IMR-90 (cell line): ENCODE measurements around the gene ITGAE. TPM values are rescaled to one million over a fixed set of nuclear protein-coding genes. Genes with fewer than 3 reads are reported as not detected.

ENCODE experiments used
- ATAC-seq: fragments of 200-7000 bp; cut with Tn5 transposase; 2 replicates; pipeline ENCODE4 v1.9.1; 2020; ENCODE audit warnings: low read depth, mild to moderate bottlenecking, moderate library complexity
- BruUV-seq: library from RNA; stranded (reverse); fragments of 400-500 nt; replicated peaks from 2 replicates; lab custom pipeline; 2021; lab: Mats Ljungman, UMichigan
- CTCF ChIA-PET: fragments of 300-600 bp; formaldehyde crosslinking; extraction: SDS; loops from one replicate; lab custom pipeline; 2021; ENCODE audit warnings: antibody characterized with exemption; lab: Yijun Ruan, JAX
- POLR2A ChIA-PET: fragments of 300-600 bp; sonication (Branson Sonifier 250); formaldehyde crosslinking; loops from one replicate; lab custom pipeline; 2022; ENCODE audit warnings: antibody characterized with exemption; ENCODE audit not compliant: unreplicated experiment; lab: Charles Lee
- DNase-seq: peaks from one replicate; pipeline ENCODE4 v3.0.0; 2013
- H2AFZ ChIP-seq: replicated peaks from 2 replicates; pipeline ENCODE3; 2013; ENCODE audit warnings: low read length, mild to moderate bottlenecking; ENCODE audit not compliant: poor library complexity
- H2AK5ac ChIP-seq: 2 replicates; pipeline ENCODE4 v1.6.1; 2013; ENCODE audit warnings: low read depth, low read length, inconsistent platforms
- H2AK9ac ChIP-seq: replicated peaks from 2 replicates; pipeline ENCODE3; 2013; ENCODE audit warnings: mild to moderate bottlenecking, low read depth, low read length, moderate library complexity; ENCODE audit not compliant: poor library complexity
- H2BK120ac ChIP-seq: 2 replicates; pipeline ENCODE4 v1.6.1; 2013; ENCODE audit warnings: low read depth, low read length, inconsistent platforms
- H2BK15ac ChIP-seq: 3 replicates; pipeline ENCODE4 v1.6.1; 2013; ENCODE audit warnings: low read depth, low read length, inconsistent platforms
- H2BK20ac ChIP-seq: 2 replicates; pipeline ENCODE4 v1.6.1; 2013; ENCODE audit warnings: low read depth, mild to moderate bottlenecking, inconsistent platforms, low read length, moderate library complexity
- H2BK5ac ChIP-seq: 2 replicates; pipeline ENCODE4 v1.6.1; 2013; ENCODE audit warnings: mild to moderate bottlenecking, low read depth, low read length, inconsistent platforms; ENCODE audit not compliant: poor library complexity, severe bottlenecking
- H3K14ac ChIP-seq: replicated peaks from 2 replicates; pipeline ENCODE4 v1.6.1; 2013; ENCODE audit warnings: low read depth, low read length, inconsistent platforms
- H3K18ac ChIP-seq: 2 replicates; pipeline ENCODE4 v1.6.1; 2013; ENCODE audit warnings: low read depth, low read length, control low read depth
- H3K23ac ChIP-seq: 2 replicates; pipeline ENCODE4 v1.6.1; 2013; ENCODE audit warnings: low read depth, low read length, inconsistent platforms
- H3K27ac ChIP-seq: 2 replicates; pipeline ENCODE4 v1.5.1; 2013; ENCODE audit warnings: mild to moderate bottlenecking, control low read depth, low read length; ENCODE audit not compliant: insufficient read depth
- H3K27me3 ChIP-seq: 2 replicates; pipeline ENCODE4 v1.6.1; 2013; ENCODE audit warnings: low read length; ENCODE audit not compliant: control insufficient read depth, insufficient read depth
- H3K36me3 ChIP-seq: 2 replicates; pipeline ENCODE4 v1.6.1; 2013; ENCODE audit warnings: low read length, mixed read lengths; ENCODE audit not compliant: control insufficient read depth, insufficient read depth
- H3K4ac ChIP-seq: 2 replicates; pipeline ENCODE4 v1.6.1; 2013; ENCODE audit warnings: low read depth, low read length, inconsistent platforms
- H3K4me1 ChIP-seq: 2 replicates; pipeline ENCODE4 v1.6.1; 2013; ENCODE audit warnings: low read length, mixed read lengths; ENCODE audit not compliant: control insufficient read depth, insufficient read depth
- H3K4me2 ChIP-seq: 2 replicates; pipeline ENCODE4 v1.6.1; 2013; ENCODE audit warnings: low read depth, mild to moderate bottlenecking, control low read depth, low read length, moderate library complexity
- H3K4me3 ChIP-seq: 2 replicates; pipeline ENCODE4 v1.5.1; 2013; ENCODE audit warnings: low read depth, mild to moderate bottlenecking, control low read depth, low read length, moderate library complexity; ENCODE audit not compliant: insufficient read depth
- H3K56ac ChIP-seq: 2 replicates; pipeline ENCODE4 v1.6.1; 2013; ENCODE audit warnings: low read length, inconsistent platforms; ENCODE audit not compliant: insufficient read depth; ENCODE audit errors: extremely low read depth
- H3K79me1 ChIP-seq, 2 experiments: 2 replicates each; pipeline ENCODE4 v1.6.1; 2013; ENCODE audit warnings: low read length in 2 of 2, inconsistent platforms in 1 of 2, low read depth in 1 of 2
- H3K9ac ChIP-seq: 2 replicates; pipeline ENCODE4 v1.6.1; 2013; ENCODE audit warnings: low read depth, low read length, control low read depth
- H3K9me1 ChIP-seq: 2 replicates; pipeline ENCODE4 v1.6.1; 2013; ENCODE audit warnings: low read length, inconsistent platforms; ENCODE audit not compliant: insufficient read depth
- H3K9me3 ChIP-seq: 2 replicates; pipeline ENCODE4 v1.6.1; 2013; ENCODE audit warnings: low read length; ENCODE audit not compliant: control insufficient read depth, insufficient read depth
- H4K20me1 ChIP-seq: 2 replicates; pipeline ENCODE4 v1.6.1; 2013; ENCODE audit warnings: low read length, inconsistent platforms; ENCODE audit not compliant: insufficient read depth
- H4K5ac ChIP-seq: 2 replicates; pipeline ENCODE4 v1.6.1; 2013; ENCODE audit warnings: mild to moderate bottlenecking, low read depth, low read length, control low read depth
- H4K8ac ChIP-seq, 2 experiments: 2 replicates each; pipeline ENCODE4 v1.6.1; 2013; ENCODE audit warnings: low read depth in 2 of 2, low read length in 2 of 2, control low read depth in 1 of 2, inconsistent platforms in 1 of 2
- H4K91ac ChIP-seq: 2 replicates; pipeline ENCODE4 v1.6.1; 2013; ENCODE audit warnings: low read depth, low read length, inconsistent platforms; ENCODE audit not compliant: insufficient read depth
- NFE2L2 ChIP-seq: fragments of 150-350 bp; IDR thresholded peaks from 2 replicates; pipeline ENCODE4 v1.6.1; 2016; ENCODE audit warnings: low read depth, mild to moderate bottlenecking, low read length
- RCOR1 ChIP-seq: IDR thresholded peaks from 2 replicates; pipeline ENCODE4 v1.6.1; 2012; ENCODE audit warnings: mild to moderate bottlenecking, low read length, improper control_type of control experiment; ENCODE audit not compliant: insufficient replicate concordance
- WGBS, 2 experiments: methylation state at CpG; one replicate each; pipeline versions ENCODE4 v1.1.5 to v1.1.7; 2013; ENCODE audit warnings: missing lambda C conversion rate in 2 of 2; ENCODE audit not compliant: insufficient read length in 1 of 2; ENCODE audit errors: extremely low coverage in 2 of 2; 5-methylcytosine and 5-hydroxymethylcytosine counted together
- dilution Hi-C: fragments of 300-500 bp; cut with HindIII; formaldehyde crosslinking; loops from one replicate; pipeline ENCODE4 v1.14.3; 2018; ENCODE audit warnings: low sequenced_read_pairs; ENCODE audit not compliant: unreplicated experiment
- in situ Hi-C: fragments of 300-500 bp; cut with MboI; formaldehyde crosslinking; loops from 3 replicates; pipeline ENCODE4 v1.14.3; 2019; ENCODE audit warnings: low sequenced_read_pairs, inconsistent platforms, mixed read lengths
- intact Hi-C: fragments of 100-400 bp; cut with micrococcal nuclease; formaldehyde crosslinking; loops from 2 replicates; pipeline ENCODE4 v1.10.0; 2022
- polyA plus RNA-seq, 3 experiments: library from polyadenylated mRNA; depleted of rRNA; stranded (reverse); fragments of >200 nt; gene quantifications; 2 replicates each; pipeline ENCODE4 v1.2.3, GENCODE V29; 2012; ENCODE audit warnings: low replicate concordance in 1 of 3
- total RNA-seq: library from RNA; depleted of rRNA; stranded (reverse); fragments of >200 nt; gene quantifications from 2 replicates; pipeline ENCODE4 v1.2.3, GENCODE V29; 2012

The ITGAE gene
- total and polyA plus RNA-seq, 2 of the 4 experiments (the other 2 are of a cell fraction): 54.1 to 60.8 TPM

DNA sequence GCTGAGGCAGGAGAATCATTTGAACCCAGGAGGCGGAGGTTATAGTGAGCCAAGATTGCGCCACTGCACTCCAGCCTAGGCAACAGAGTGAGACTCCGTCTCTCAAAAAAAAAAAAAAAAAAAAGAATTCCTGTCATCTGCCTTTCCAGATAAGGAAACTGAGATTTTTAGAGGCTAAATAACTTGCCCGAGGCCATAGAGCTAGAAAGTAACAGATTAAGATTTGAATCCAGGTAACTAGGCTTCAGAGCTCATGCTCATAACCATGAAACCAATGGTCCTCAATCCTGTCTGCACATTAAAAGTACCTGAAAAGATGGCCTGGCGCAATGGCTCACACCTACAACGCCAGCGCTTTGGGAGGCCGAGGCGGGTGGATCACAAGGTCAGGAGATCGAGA, 35.6 kb upstream of the ITGAE start:
- Histone ChIP-seq H3K56ac (no peak overlapping the region), H3K9me1 (peaks cover 10% of the 10 kb centered on the region), H3K4me3 (no peak overlapping the region), H2BK120ac (no peak overlapping the region), H4K5ac (no peak overlapping the region), H2BK5ac (no peak overlapping the region), H3K4me1 (no peaks in the 10 kb centered on the region; the same call in 1 of the 2 replicates), H3K27me3 (no peaks in the 10 kb centered on the region), H3K14ac (no peak overlapping the region), H2BK15ac (no peak overlapping the region), H3K23ac (no peak overlapping the region), H3K9ac (no peak overlapping the region), H3K27ac (no peak overlapping the region), H3K9me3 (no peaks in the 10 kb centered on the region), H4K20me1 (peaks cover 22% of the 10 kb centered on the region), H2AK9ac (no peak overlapping the region), H4K91ac (no peak overlapping the region), H3K79me1 (peaks cover 34 to 61% of the 10 kb centered on the region in 2 experiments), H2BK20ac (no peak overlapping the region), H3K18ac (no peak overlapping the region), H2AFZ (no peak overlapping the region), H4K8ac (no peak overlapping the region), H3K36me3 (peaks cover 39% of the 10 kb centered on the region), H3K4ac (no peak overlapping the region), H3K4me2 (no peak overlapping the region), H2AK5ac (no peak overlapping the region)
- no TSS peak for BruUV-seq
- in situ Hi-C loops: no loop called here
- POLR2A ChIA-PET: no interaction called here
- no peak for ATAC-seq
- intact Hi-C loops: no loop called here
- TF ChIP-seq NFE2L2 (no peak), RCOR1 (no peak)
- WGBS, 2 experiments: 87% methylated on average over 3 of the region's 10 CpGs; no CpG with 5 or more reads in 1 of the 2 experiments
- DNase-seq: no peak
- CTCF ChIA-PET: interaction anchor here (0.6 to 1.4 kb wide), 2 partner anchors 10 to 26 kb away, joined by 3 to 4 read pairs; no protein-coding TSS in a partner anchor
- dilution Hi-C loops: no loop called here
